ENCODE results near the gene BEAN1.
A peak's percentile ranks its signal among the peaks of the same experiment; 100 is the strongest.
"Not testable (repeated sequence)": the region's sequence is repeated elsewhere in the genome, so short reads cannot be mapped to it uniquely, and the experiment has no call there.

Gene BEAN1

DNA sequence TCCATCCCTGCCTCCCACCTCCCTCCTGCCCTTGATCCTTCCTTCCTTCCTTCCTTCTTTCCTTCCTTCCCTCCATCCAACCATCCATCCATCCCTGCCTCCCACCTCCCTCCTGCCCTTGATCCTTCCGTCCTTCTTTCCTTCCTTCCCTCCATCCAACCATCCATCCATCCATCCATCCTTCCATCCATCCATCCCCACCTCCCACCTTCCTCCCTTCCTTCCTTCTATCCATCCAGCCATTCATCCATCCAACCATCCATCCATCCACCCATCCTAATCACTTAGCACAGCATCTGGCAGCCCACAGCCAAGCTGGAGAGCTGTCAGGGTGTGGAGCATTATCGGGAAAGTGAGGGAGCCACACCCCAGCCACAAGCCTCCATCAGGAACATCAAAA is 68.3 kb downstream of the BEAN1 start:
- TF ChIP-seq, protein P1, sequence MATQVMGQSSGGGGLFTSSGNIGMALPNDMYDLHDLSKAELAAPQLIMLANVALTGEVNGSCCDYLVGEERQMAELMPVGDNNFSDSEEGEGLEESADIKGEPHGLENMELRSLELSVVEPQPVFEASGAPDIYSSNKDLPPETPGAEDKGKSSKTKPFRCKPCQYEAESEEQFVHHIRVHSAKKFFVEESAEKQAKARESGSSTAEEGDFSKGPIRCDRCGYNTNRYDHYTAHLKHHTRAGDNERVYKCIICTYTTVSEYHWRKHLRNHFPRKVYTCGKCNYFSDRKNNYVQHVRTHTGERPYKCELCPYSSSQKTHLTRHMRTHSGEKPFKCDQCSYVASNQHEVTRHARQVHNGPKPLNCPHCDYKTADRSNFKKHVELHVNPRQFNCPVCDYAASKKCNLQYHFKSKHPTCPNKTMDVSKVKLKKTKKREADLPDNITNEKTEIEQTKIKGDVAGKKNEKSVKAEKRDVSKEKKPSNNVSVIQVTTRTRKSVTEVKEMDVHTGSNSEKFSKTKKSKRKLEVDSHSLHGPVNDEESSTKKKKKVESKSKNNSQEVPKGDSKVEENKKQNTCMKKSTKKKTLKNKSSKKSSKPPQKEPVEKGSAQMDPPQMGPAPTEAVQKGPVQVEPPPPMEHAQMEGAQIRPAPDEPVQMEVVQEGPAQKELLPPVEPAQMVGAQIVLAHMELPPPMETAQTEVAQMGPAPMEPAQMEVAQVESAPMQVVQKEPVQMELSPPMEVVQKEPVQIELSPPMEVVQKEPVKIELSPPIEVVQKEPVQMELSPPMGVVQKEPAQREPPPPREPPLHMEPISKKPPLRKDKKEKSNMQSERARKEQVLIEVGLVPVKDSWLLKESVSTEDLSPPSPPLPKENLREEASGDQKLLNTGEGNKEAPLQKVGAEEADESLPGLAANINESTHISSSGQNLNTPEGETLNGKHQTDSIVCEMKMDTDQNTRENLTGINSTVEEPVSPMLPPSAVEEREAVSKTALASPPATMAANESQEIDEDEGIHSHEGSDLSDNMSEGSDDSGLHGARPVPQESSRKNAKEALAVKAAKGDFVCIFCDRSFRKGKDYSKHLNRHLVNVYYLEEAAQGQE (IDR thresholded peaks at IDR 0.05; ENCODE audit: insufficient replicate concordance, low read depth) = no peak
- TF ChIP-seq, protein P2, sequence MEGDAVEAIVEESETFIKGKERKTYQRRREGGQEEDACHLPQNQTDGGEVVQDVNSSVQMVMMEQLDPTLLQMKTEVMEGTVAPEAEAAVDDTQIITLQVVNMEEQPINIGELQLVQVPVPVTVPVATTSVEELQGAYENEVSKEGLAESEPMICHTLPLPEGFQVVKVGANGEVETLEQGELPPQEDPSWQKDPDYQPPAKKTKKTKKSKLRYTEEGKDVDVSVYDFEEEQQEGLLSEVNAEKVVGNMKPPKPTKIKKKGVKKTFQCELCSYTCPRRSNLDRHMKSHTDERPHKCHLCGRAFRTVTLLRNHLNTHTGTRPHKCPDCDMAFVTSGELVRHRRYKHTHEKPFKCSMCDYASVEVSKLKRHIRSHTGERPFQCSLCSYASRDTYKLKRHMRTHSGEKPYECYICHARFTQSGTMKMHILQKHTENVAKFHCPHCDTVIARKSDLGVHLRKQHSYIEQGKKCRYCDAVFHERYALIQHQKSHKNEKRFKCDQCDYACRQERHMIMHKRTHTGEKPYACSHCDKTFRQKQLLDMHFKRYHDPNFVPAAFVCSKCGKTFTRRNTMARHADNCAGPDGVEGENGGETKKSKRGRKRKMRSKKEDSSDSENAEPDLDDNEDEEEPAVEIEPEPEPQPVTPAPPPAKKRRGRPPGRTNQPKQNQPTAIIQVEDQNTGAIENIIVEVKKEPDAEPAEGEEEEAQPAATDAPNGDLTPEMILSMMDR (IDR thresholded peaks at IDR 0.05; ENCODE audit: insufficient read depth, low read length) = no peak
- no peak for DNase-seq (ENCODE audit: low read depth in 1 of 2, low spot score in 1 of 2)
- H3K27ac ChIP-seq (replicated peaks) = no peak overlapping the region
- H3K27me3 ChIP-seq (ENCODE audit: insufficient read depth, poor library complexity, severe bottlenecking) = no peaks in the 10 kb centered on the region
- no peak overlapping the region for H3K4me3 ChIP-seq (replicated peaks; ENCODE audit: insufficient read depth, low read length)

DNA sequence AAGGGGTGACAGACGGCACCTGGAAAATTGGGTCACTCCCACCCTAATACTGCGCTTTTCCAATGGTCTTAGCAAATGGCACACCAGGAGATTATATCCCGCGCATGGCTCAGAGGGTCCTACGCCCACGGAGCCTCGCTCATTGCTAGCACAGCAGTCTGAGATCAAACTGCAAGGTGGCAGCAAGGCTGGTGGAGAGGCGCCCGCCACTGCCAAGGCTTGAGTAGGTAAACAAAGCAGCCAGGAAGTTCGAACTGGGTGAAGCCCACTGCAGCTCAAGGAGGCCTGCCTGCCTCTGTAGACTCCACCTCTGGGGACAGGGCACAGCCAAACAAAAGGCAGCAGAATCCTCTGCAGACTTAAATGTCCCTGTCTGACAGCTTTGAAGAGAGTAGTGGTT is 69.1 kb downstream of the BEAN1 start:
- DNase-seq (ENCODE audit: low read depth in 1 of 2, low spot score in 1 of 2); H3K27me3 ChIP-seq (ENCODE audit: insufficient read depth, poor library complexity, severe bottlenecking); H3K27ac ChIP-seq (replicated peaks); H3K4me3 ChIP-seq (replicated peaks; ENCODE audit: insufficient read depth, low read length): not testable (repeated sequence)

DNA sequence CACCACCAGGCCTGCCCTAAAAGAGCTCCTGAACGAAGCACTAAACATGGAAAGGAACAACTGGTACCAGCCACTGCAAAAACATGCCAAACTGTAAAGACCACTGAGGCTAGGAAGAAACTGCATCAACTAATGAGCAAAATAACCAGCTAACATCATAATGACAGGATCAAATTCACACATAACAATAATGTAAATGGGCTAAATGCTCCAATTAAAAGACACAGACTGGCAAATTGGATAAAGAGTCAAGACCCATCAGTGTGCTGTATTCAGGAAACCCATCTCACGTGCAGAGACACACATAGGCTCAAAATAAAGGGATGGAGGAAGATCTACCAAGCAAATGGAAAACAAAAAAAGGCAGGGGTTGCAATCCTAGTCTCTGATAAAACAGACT is 70.8 kb downstream of the BEAN1 start:
- H3K27me3 ChIP-seq (ENCODE audit: insufficient read depth, poor library complexity, severe bottlenecking); H3K27ac ChIP-seq (replicated peaks); H3K4me3 ChIP-seq (replicated peaks; ENCODE audit: insufficient read depth, low read length); DNase-seq (ENCODE audit: low read depth in 1 of 2, low spot score in 1 of 2): not testable (repeated sequence)

DNA sequence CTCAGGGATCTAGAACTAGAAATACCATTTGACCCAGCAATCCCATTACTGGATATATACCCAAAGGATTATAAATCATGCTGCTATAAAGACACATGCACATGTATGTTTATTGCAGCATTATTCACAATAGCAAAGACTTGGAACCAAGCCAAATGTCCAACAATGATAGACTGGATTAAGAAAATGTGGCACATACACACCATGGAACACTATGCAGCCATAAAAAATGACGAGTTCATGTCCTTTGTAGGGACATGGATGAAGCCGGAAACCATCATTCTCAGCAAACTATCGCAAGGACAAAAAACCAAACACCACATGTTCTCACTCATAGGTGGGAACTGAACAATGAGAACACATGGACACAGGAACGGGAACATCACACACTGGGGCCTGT is 74.5 kb downstream of the BEAN1 start:
- H3K27ac ChIP-seq (replicated peaks); DNase-seq (ENCODE audit: low read depth in 1 of 2, low spot score in 1 of 2); H3K4me3 ChIP-seq (replicated peaks; ENCODE audit: insufficient read depth, low read length); H3K27me3 ChIP-seq (ENCODE audit: insufficient read depth, poor library complexity, severe bottlenecking): not testable (repeated sequence)

DNA sequence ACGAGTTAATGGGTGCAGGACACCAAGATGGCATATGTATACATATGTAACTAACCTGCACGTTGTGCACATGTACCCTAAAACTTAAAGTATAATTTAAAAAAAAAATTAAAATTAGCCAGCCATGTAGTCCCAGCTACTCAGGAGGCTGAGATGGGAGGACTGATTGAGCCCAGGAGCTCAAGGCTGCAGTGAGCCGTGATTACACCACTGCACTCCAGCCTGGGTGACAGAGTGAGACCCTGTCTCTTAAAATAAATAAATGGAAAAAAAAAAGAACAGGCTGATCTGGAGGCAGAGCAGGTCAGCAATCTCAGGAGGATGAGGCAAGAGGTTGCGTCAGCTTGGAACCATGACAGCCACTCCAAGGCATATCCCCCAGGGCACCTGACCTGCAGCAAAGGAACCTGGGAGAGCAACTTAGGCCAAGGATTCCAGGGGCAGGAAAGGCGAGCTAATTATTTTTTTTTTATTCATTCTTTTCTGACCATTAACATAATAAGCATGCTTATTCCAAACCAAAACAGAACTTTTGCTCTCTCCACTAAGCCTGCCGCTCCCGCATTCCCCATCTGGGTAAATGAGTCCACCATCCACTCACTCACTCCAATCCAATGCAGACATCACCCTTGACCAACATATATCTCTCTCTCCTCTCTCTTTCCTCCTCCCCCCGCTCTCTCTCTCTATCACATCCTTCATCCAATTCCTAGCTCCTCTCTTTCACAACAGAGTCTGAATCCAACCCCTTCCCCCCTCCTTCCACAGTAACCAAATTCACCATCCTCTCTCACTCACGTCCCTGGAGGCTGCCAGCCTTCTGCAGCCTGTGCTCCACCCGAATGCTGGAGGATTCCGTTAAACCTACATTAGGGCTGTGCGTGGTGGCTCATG is 75.2 kb downstream of the BEAN1 start:
- TF ChIP-seq SPI1 (IDR thresholded peaks at IDR 0.05; ENCODE audit: borderline replicate concordance, low read depth) = no peak
- TF ChIP-seq, protein P2 (IDR thresholded peaks at IDR 0.05; ENCODE audit: insufficient read depth, low read length) = no peak
- TF ChIP-seq, protein P1 (IDR thresholded peaks at IDR 0.05; ENCODE audit: insufficient replicate concordance, low read depth) = no peak
- TF ChIP-seq POLR2AphosphoS5 (IDR thresholded peaks at IDR 0.05; ENCODE audit: low read depth) = no peak
- no peak for TF ChIP-seq GABPA (IDR thresholded peaks at IDR 0.05; ENCODE audit: low read depth)
- no peak overlapping the region for H3K4me3 ChIP-seq (replicated peaks; ENCODE audit: insufficient read depth, low read length)
- no peak overlapping the region for H3K27ac ChIP-seq (replicated peaks)
- H3K27me3 ChIP-seq (ENCODE audit: insufficient read depth, poor library complexity, severe bottlenecking) = no peaks in the 10 kb centered on the region
- DNase-seq (ENCODE audit: low read depth in 1 of 2, low spot score in 1 of 2) = peak in 1 of 2 experiments; percentile 42

All from HL-60 (cell line).